ENCODE data around the gene CLEC20A.

DNA sequence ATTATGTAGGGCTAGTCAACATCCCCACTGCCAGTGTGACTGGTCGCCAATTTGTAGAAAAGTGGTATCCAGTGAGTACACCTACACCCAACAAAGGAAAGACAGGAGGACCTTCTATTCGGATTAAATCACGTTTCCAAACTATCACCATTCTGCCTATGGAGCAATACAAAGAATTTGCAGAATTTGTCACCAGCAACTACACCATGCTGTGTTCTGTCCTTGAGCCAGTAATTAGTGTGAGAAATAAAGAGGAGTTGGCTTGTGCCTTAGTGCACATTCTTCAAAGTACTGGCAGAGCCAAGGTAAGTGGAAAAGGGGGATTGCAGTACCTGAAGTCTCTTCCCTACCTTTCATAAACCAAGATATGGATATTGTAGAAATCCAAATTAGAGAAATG lies 53.8 kb downstream of the CLEC20A start:
- TF ChIP-seq, protein P1, sequence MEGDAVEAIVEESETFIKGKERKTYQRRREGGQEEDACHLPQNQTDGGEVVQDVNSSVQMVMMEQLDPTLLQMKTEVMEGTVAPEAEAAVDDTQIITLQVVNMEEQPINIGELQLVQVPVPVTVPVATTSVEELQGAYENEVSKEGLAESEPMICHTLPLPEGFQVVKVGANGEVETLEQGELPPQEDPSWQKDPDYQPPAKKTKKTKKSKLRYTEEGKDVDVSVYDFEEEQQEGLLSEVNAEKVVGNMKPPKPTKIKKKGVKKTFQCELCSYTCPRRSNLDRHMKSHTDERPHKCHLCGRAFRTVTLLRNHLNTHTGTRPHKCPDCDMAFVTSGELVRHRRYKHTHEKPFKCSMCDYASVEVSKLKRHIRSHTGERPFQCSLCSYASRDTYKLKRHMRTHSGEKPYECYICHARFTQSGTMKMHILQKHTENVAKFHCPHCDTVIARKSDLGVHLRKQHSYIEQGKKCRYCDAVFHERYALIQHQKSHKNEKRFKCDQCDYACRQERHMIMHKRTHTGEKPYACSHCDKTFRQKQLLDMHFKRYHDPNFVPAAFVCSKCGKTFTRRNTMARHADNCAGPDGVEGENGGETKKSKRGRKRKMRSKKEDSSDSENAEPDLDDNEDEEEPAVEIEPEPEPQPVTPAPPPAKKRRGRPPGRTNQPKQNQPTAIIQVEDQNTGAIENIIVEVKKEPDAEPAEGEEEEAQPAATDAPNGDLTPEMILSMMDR (tag by site-specific recombination; IDR thresholded peaks at IDR 0.05) = no peak
- TF ChIP-seq SP2 (tag by site-specific recombination; IDR thresholded peaks at IDR 0.05) (no peak), ZNF23 (tag by site-specific recombination; IDR thresholded peaks at IDR 0.05; ENCODE audit: borderline replicate concordance) (no peak), ZNF324 (tag by site-specific recombination; IDR thresholded peaks at IDR 0.05) (no peak), ZNF704 (tag by site-specific recombination; IDR thresholded peaks at IDR 0.05) (no peak), MZF1 (tag by site-specific recombination; IDR thresholded peaks at IDR 0.05; ENCODE audit: borderline replicate concordance) (no peak), ZNF639 (tag by site-specific recombination; IDR thresholded peaks at IDR 0.05) (no peak), ELK4 (IDR thresholded peaks at IDR 0.05; ENCODE audit: borderline replicate concordance, low read depth, low read length) (no peak), ZNF670 (tag by site-specific recombination; IDR thresholded peaks at IDR 0.05; ENCODE audit: low read depth) (no peak), ZNF146 (tag by site-specific recombination; IDR thresholded peaks at IDR 0.05) (no peak)
- TF ChIP-seq, protein P2, sequence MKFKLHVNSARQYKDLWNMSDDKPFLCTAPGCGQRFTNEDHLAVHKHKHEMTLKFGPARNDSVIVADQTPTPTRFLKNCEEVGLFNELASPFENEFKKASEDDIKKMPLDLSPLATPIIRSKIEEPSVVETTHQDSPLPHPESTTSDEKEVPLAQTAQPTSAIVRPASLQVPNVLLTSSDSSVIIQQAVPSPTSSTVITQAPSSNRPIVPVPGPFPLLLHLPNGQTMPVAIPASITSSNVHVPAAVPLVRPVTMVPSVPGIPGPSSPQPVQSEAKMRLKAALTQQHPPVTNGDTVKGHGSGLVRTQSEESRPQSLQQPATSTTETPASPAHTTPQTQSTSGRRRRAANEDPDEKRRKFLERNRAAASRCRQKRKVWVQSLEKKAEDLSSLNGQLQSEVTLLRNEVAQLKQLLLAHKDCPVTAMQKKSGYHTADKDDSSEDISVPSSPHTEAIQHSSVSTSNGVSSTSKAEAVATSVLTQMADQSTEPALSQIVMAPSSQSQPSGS (tag by site-specific recombination; IDR thresholded peaks at IDR 0.05; ENCODE audit: low read depth) = no peak
- TF ChIP-seq, protein P3, sequence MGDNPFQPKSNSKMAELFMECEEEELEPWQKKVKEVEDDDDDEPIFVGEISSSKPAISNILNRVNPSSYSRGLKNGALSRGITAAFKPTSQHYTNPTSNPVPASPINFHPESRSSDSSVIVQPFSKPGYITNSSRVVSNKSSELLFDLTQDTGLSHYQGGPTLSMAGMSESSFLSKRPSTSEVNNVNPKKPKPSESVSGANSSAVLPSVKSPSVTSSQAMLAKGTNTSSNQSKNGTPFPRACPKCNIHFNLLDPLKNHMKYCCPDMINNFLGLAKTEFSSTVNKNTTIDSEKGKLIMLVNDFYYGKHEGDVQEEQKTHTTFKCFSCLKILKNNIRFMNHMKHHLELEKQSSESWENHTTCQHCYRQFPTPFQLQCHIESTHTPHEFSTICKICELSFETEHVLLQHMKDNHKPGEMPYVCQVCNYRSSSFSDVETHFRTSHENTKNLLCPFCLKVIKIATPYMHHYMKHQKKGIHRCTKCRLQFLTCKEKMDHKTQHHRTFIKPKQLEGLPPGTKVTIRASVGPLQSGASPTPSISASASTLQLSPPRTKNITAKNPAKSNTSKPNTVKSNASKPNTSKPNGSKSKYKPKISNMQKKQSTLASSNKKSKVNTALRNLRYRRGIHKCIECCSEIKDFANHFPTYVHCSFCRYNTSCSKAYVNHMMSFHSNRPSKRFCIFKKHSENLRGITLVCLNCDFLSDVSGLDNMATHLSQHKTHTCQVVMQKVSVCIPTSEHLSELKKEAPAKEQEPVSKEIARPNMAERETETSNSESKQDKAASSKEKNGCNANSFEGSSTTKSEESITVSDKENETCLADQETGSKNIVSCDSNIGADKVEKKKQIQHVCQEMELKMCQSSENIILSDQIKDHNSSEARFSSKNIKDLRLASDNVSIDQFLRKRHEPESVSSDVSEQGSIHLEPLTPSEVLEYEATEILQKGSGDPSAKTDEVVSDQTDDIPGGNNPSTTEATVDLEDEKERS (tag by site-specific recombination; IDR thresholded peaks at IDR 0.05) = no peak
